ENCODE data around the gene GLTP.
"Not testable (repeated sequence)": the region's sequence is repeated elsewhere in the genome, so short reads cannot be mapped to it uniquely, and the experiment has no call there.

Gene GLTP

GRCh38 chr12:109880043-109880931 is at the start of gene GLTP:
TSS of gene GLTP (minus strand) at chr12:109880541. CDS start at chr12:109880374, 167 bp downstream.
- DNase-seq = peak; percentile 67

GRCh38 chr12:109929326-109929725 is 49.0 kb upstream of the GLTP start:
- DNase-seq = not testable (repeated sequence)

DNA sequence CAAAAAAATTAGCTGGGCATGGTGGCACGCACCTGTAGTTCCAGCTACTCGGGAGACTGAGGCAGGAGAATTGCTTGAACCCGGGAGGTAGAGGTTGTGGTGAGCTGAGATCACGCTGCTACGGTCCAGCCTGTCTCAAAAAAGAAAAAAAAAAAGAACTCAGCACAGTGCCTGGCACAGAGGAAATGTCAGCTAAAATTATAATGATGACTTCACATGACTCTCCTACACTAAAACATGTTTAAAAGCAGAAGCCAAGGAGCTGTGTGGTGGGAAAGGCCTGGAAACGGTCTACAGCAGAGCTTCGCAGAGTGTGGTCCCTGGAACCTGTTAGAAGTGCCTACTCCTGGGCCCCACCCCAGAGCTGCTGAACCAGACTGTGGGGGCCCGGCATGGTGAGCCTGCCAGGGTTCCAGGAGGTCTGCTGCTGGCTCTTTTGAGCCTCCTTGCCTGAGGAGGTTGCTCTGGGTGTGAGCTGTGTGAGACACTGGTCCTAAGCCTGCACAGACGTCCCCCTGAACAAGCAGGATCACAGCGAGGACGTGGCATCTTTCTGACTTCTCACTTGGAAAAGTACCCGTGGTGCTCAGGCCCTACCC is 47.8 kb upstream of the GLTP start:
- DNase-seq = no peak

GRCh38 chr12:109927622-109928021 is 47.3 kb upstream of the GLTP start:
- DNase-seq = no peak

DNA sequence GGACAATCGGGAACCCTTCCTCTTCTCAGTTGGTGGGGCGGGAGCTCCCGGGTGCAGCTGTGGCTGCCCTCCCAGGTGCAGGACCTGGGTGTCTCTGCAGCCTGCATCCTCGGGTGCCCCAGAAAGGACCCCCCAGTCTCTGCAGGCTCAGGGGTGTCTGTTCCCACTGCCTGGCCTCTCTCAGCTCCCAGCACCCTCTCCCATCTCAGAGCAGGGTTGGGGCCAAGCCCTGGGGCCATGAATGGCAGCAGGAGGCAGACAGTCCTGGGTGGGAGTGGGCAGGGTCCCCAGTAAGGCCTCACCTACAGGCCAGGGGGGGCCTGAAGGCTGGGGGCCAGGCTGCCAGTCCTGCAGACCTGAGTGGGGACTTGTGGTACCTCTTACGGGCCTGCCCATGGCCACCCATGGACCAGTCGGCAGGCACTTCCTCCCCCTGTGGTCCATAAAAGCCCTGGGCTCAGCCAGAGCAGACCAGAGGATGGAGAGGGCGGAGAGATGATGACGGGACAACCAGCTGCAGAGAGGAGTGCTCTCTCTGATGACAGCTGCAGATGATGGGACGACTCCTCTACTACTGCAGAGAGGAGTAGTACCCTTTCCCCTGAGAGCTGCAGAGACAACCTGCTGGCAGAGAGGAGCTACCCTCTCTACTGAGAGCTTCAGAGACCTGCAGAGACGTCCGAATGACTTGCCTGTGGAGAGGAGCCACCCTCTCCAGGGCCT is 46.3 kb upstream of the GLTP start:
- no peak for DNase-seq

DNA sequence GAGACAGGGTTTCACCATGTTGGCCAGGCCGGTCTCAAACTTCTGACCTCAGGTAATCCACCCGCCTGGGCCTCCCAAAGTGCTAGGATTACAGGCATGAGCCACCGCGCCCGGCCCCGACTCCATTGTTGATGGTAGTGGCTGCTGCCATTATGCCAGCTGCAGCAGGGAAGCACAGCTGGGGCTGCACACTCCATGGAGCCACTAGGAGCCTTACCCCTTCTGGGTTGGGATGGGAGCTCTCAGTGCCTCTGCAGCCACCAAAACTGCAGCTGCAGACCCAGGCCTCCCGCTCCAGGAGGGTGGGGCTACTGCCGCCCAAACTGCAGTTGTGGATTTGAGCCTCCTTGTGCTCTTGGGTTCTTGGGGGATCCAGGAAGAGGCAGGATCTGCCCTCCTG is 45.7 kb upstream of the GLTP start:
- no peak for DNase-seq

DNA sequence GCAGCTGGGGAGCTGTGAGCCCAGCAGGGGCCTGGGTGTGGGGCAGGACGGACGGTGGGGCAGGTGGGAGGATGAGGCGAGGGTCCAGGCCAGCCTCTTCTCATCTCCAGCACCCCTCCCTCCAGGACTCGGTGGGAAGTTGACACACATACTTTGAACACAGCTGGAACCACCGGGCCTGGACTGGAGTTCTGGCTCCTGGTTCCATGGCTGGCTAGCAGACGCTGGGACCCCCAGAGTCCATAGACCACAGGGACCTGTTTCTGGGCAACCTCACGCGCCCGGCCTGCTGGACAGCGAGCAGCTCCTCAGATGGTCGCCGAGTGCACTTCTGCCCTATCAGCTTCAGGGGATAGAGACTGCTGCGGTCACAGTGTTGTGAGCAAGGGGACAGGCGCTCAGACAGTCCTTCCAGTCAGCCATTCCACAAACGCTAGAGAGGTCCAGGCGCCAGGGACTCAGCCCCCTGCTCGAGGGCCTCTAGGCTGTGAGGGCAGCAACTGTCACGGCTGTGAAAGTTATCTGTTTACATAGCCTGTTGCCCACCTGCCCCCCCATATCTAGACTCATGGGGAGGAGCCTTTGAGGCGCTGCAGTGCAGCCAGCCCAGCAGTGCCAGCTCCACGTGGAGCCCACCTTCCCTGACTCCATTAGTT is 45.0 kb upstream of the GLTP start:
- DNase-seq = no peak

DNA sequence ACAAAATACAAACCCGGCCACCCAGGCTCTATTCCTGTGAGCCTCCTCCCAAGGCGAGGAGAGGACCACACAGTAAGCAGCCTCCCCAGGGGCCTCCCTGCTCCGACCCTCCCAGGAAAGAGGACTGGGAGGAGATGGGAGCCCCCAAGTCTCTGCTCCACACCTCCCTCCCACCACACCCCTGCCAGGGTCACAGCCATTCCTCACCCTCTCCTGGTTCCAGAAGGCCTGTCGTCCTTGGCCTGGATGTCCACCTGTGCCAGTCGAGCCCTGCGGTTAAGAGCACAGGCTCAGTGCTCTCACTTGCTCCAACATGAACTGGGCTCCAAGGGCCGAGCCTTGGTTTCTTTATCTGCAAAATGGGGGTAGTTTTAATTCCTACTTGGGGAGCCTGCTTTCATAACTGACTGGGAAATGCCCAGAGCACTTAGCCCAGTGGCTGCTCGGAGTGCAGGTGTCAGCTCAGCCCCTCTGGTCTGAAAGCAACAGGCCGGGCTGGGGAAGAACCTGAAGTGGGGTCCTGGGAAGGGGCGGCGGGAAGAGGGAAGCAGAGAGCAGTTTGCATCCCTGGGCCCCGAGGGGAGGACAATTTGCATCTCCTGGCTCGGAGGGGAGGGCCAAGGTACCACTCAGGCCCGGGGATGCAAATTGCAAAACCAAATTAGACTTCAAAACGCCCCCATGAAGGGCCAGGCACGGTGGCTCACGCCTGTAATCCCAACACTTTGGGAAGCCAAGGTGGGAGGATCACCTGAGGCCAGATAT is 43.3 kb upstream of the GLTP start:
- no peak for DNase-seq

GRCh38 chr12:109923038-109923437 is 42.7 kb upstream of the GLTP start:
- DNase-seq = no peak

DNA sequence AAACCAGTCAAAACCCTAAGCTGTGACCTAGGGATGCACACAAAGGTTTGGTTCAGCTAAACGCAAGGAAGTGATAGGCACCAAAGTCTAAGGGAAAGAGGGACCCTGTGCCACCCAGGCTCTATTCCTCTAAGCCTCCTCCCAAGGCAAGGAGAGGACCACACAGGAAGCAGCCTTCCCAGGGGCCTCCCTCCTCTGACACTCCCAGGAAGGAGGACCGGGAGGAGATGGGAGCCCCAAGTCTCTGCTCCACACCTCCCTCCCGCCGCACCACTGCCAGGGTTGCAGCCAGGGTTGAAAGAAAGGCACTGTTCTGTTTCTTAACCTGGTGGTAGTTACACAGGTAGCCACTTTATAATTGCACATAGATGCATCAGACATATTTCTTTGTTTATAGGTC is 41.6 kb upstream of the GLTP start:
- no peak for DNase-seq

DNA sequence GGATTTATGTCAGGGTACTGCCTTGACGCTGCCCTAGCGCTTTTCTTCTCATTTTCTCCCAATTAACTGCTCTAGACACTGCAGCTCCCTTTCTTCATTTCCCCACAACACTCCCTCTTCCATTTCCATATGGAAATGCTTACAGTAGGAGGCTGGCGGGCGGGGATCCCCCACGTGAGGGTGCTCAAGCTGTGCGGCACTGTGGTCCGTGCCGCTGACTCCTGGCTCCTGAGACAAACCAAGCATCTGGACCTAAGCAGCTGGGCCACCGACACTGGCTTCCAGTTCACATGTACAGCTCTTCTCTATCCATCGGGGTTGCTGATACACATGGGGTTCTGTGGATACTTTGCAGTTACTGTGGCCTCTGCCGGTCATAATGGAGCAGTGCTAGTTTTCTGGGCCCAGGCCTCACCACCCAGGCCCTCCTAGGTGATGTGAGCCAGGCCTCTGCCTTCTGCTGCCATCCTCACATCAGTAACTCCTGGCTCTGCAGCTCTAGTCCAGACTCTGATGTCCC is 40.0 kb upstream of the GLTP start:
- no peak for DNase-seq

GRCh38 chr12:109919456-109919855 is 39.1 kb upstream of the GLTP start:
- no peak for DNase-seq

- no peak for DNase-seq
Observed at GRCh38 chr12:109916045-109916444, 35.7 kb upstream of the GLTP start.

DNA sequence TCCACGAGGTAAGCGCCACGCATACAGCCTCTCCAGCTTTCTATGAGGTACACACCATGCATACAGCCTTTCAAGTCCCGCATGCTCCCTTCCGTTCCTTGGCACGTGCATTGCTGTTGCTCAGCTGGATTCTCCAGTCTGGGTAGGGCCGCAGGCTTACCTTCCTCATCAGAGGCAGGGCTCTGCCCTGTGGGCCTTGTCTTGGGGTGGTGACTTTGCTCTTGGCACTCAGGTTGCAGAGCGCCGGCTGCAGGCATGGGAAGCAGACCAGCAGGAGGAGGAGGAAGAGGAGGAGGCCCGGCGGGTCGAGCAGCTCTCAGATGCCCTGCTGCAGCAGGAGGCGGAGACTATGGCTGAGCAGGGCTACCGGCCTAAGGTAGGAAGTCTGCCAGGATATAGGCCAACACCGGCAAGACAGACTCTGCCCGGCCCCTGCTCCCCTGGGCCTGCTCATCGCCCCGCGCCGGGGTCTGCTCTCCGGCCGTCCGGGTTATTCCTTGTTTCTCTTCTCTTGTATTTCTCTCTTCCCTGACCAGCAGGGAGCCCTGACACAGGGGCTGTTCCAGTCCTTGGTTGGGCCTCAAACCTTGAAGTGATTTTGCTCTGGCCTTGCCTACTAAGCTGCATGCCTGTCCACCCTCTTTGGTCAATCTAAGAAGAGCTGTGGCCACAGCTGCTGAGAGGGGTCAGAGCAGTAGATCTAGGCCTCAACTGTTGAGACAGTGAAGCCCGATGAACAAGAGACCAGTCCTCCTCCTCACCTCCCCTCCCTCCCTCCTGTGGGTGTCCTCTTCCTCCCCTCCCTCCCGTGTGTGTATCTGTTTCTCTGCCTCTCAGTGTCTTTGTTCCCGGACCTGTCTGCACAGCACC is 35.1 kb upstream of the GLTP start:
- no peak for DNase-seq

DNA sequence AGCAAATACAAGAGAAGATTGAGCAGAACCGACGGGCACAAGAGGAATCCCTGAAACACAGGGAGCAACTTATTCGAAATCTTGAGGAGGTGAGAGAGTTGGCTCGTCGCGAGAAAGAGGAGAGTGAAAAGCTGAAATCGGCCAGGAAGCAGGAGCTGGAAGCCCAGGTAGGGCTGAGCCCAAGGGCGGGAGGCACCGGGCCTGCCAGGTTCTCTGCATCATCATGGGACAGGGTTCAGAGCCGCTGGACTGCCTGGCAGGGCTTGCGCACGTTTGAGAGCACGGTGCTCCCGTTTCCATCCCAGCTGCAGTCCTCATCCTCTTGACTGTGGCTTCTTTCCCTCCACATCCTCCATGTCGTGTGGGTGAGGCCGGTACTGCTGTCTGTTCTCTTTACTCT is 34.1 kb upstream of the GLTP start:
- no peak for DNase-seq

GRCh38 chr12:109912855-109913321 is 32.5 kb upstream of the GLTP start:
- DNase-seq = no peak

GRCh38 chr12:109910969-109911348 is 30.6 kb upstream of the GLTP start:
- peak; percentile 14 for DNase-seq

DNA sequence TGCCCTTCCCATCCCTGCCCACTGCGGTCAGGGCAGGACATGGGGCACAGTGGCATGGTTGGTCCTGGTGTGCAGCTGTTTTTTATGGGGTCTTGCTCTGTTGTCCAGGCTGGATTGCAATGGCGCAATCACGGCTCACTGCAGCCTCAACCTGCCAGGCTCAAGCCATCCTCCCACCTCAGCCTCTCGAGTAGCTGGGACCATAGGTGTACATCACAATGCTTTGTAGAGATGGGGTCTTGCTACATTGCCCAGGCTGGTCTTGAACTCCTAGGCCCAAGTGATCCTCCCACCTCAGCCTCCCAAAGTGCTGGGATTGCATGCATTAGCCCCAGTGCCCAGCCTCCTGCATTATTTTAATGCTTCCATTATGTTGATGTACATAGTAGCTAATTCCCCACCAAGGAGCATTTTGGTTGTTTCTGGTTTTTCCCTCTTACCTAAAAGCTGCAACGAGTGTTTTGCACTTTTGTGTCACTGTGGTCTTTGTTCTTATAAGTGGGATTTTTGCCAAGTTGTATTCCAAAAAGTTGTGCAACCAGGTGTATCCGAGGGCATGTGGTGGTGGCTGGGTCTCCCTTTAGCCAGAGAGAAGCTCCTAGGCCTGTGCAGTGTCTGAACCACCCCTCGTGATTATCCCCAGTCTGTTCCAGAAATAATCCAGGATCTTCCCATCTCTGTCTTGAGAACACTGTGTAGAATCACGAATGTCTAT is 30.1 kb upstream of the GLTP start:
- no peak for DNase-seq

DNA sequence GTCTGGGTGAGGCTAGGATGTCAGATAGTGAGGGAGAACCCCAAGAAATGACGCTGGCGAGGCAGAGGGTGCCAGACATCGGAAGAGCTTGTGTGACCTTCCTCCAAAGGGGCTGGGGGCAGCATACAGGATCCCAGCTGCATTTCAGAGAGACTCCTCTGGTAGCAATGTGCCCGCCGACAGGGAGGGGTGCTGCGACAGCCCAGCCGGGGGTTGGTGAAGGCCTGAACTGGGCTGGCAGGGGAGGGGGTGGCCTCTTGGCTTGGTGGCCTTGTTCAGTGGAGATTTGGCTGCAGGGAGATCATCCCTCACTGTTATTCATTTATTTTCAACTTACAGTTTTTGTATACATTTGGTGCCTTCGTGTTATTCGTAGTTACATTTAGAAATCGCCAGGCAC is 25.0 kb upstream of the GLTP start:
- no peak for DNase-seq

DNA sequence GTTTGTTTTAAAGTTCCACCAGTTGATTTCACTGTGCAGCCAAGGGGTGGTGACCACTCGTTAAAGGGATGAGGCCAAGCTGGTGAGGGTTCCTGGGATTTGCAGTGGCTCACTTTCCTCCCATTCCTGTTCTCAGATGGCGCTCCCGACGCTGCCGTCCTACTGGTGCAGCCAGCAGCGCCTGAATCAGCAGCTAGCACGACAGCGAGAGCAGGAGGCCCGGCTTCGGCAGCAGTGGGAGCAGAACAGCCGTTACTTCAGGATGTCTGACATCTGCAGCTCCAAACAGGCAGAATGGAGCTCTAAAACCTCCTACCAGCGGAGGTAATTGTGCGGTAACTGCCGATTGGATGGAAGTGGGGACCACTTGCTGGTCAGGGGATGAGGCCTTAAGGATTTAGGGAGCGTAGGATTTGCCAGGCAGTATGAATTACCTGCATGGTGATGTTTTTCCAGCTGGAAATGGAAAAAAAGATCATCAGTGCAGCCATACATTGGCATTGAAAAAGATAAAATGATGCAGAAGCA is 22.6 kb upstream of the GLTP start:
- no peak for DNase-seq

All from MV-4-11 (cell line).